Common myeloid progenitor, CD34-positive (primary cell): ENCODE measurements around the gene SLC16A3. TPM values are rescaled to one million over a fixed set of nuclear protein-coding genes. Genes with fewer than 3 reads are reported as not detected.

ENCODE experiments used
- CTCF ChIA-PET: fragments of 350-600 bp; sonication (Branson Sonifier 250); formaldehyde crosslinking; loops from one replicate; lab custom pipeline; 2021; ENCODE audit warnings: antibody characterized with exemption; lab: Charles Lee
- POLR2A ChIA-PET: fragments of 350-600 bp; sonication (Branson Sonifier 250); formaldehyde crosslinking; loops from one replicate; lab custom pipeline; 2021; ENCODE audit warnings: antibody characterized with exemption; lab: Charles Lee
- DNase-seq, 3 donors: peaks; one replicate each; pipeline versions ENCODE4 v3.0.0 to v3.0.0-alpha.2; 2013
- H3K27ac ChIP-seq, 2 experiments: 1 replicate in 1 of 2; 2 replicates in 1 of 2; pipeline ENCODE4 v1.7.0; 2013; ENCODE audit warnings: inconsistent platforms in 2 of 2, low read length in 2 of 2, mild to moderate bottlenecking in 2 of 2, low read depth in 1 of 2, moderate library complexity in 1 of 2; ENCODE audit not compliant: severe bottlenecking in 2 of 2, insufficient read depth in 1 of 2, poor library complexity in 1 of 2
- H3K27me3 ChIP-seq, 5 experiments: replicated peaks in 2 of 5; 1 replicate in 3 of 5; 2 replicates in 2 of 5; pipeline versions ENCODE4 v1.6.1 to v1.7.0; 2013; ENCODE audit warnings: low read length in 4 of 5, mild to moderate bottlenecking in 2 of 5, moderate library complexity in 2 of 5, inconsistent platforms in 1 of 5; ENCODE audit not compliant: insufficient read depth in 5 of 5, control insufficient read depth in 4 of 5
- H3K36me3 ChIP-seq, 4 experiments: 1 replicate in 2 of 4; 2 replicates in 2 of 4; pipeline versions ENCODE4 v1.6.1 to v1.7.0; 2013; ENCODE audit warnings: low read length in 3 of 4, control low read depth in 1 of 4, mild to moderate bottlenecking in 1 of 4; ENCODE audit not compliant: control insufficient read depth in 4 of 4, insufficient read depth in 4 of 4
- H3K4me1 ChIP-seq, 4 experiments: 1 replicate in 3 of 4; 2 replicates in 1 of 4; pipeline versions ENCODE4 v1.6.1 to v1.7.1; 2013; ENCODE audit warnings: low read length in 3 of 4, mild to moderate bottlenecking in 3 of 4, control low read depth in 1 of 4, inconsistent platforms in 1 of 4, moderate library complexity in 1 of 4; ENCODE audit not compliant: control insufficient read depth in 4 of 4, insufficient read depth in 4 of 4; ENCODE audit errors: control extremely low read depth in 1 of 4
- H3K4me3 ChIP-seq, 7 experiments: 1 replicate in 4 of 7; 2 replicates in 3 of 7; pipeline versions ENCODE4 v1.5.1 to v1.7.0; 2013; ENCODE audit warnings: mild to moderate bottlenecking in 7 of 7, low read length in 6 of 7, moderate library complexity in 6 of 7, inconsistent platforms in 2 of 7, low read depth in 2 of 7, control low read depth in 1 of 7; ENCODE audit not compliant: insufficient read depth in 4 of 7, control insufficient read depth in 1 of 7; ENCODE audit errors: extremely low read depth in 1 of 7
- H3K9me3 ChIP-seq, 5 experiments: 1 replicate in 4 of 5; 2 replicates in 1 of 5; pipeline versions ENCODE4 v1.6.1 to v1.7.1; 2013; ENCODE audit warnings: low read length in 4 of 5, mild to moderate bottlenecking in 2 of 5, inconsistent platforms in 1 of 5, low read depth in 1 of 5, moderate library complexity in 1 of 5; ENCODE audit not compliant: control insufficient read depth in 4 of 5, insufficient read depth in 2 of 5; ENCODE audit errors: control extremely low read depth in 1 of 5
- WGBS: methylation state at CpG from one replicate; pipeline ENCODE4 v1.1.5; 2013; ENCODE audit not compliant: insufficient coverage; 5-methylcytosine and 5-hydroxymethylcytosine counted together
- polyA plus RNA-seq: library from polyadenylated mRNA; unstranded; fragments of 120-200 nt; gene quantifications from one replicate; pipeline ENCODE4 v1.2.1, GENCODE V29; 2013

The SLC16A3 gene
- 11.1 TPM for polyA plus RNA-seq

GRCh38 chr17:82228842-82229697 lies at the start of gene SLC16A3:
SLC16A3 (plus strand) TSS chr17:82229042; CDS start chr17:82236009, 6,967 bp downstream.
- Histone ChIP-seq H3K27me3 (no peaks in the 10 kb centered on the region), H3K9me3 (no peaks in the 10 kb centered on the region), H3K36me3 (no peaks in the 10 kb centered on the region), H3K4me3 (peak within 1 kb of the TSS; percentile 48 to 81 (median 65)), H3K27ac (peak within 1 kb of the TSS in 1 of 2 experiments; percentile 70), H3K4me1 (peaks cover 0 to 68% (median 45%) of the 10 kb centered on the region in 4 experiments)
- POLR2A ChIA-PET, result interaction anchor here (0.9 to 1.8 kb wide), 8 partner anchors 9 to 70 kb away, joined by 3 to 6 read pairs (median 4); partner anchors contain the start of gene CCDC57
- CTCF ChIA-PET, result interaction anchor here (0.7 to 2.4 kb wide), 6 partner anchors 8 to 22 kb away, joined by 3 to 6 read pairs (median 3); no protein-coding TSS in a partner anchor
- peak; percentile 64 to 80 (median 72) for DNase-seq
- WGBS, result 5% methylated on average over 90 of the region's 105 CpGs

GRCh38 chr17:82179412-82179811 lies 49.4 kb upstream of the SLC16A3 start:
- WGBS, result 95% methylated on average over 11 of the region's 13 CpGs
- POLR2A ChIA-PET, result no interaction called here

GRCh38 chr17:82179946-82180475 lies 48.8 kb upstream of the SLC16A3 start:
- Histone ChIP-seq H3K4me3 (no peak overlapping the region), H3K36me3 (peaks cover 2 to 55% (median 24%) of the 10 kb centered on the region in 4 experiments)

More at GRCh38 chr17:82179412-82179811, 49.4 kb upstream of the SLC16A3 start:
- Histone ChIP-seq H3K4me1 (no peaks in the 10 kb centered on the region), H3K36me3 (peaks cover 2 to 51% (median 22%) of the 10 kb centered on the region in 4 experiments), H3K4me3 (no peak overlapping the region), H3K27ac (no peak overlapping the region), H3K9me3 (no peaks in the 10 kb centered on the region), H3K27me3 (no peaks in the 10 kb centered on the region)
- no peak for DNase-seq
- CTCF ChIA-PET, result no interaction called here

GRCh38 chr17:82180776-82181528 lies 47.9 kb upstream of the SLC16A3 start:
- Histone ChIP-seq H3K27me3 (no peaks in the 10 kb centered on the region), H3K4me3 (no peak overlapping the region), H3K36me3 (peaks cover 2 to 59% (median 24%) of the 10 kb centered on the region in 4 experiments), H3K27ac (no peak overlapping the region), H3K9me3 (no peaks in the 10 kb centered on the region), H3K4me1 (no peaks in the 10 kb centered on the region)
- no peak for DNase-seq
- ChIA-PET POLR2A (no interaction called here), CTCF (interaction anchor here (0.6 to 1.3 kb wide), 5 partner anchors 15 to 65 kb away, joined by 3 to 6 read pairs (median 3); no protein-coding TSS in a partner anchor)
- WGBS, result 97% methylated on average over 29 of the region's 31 CpGs

More at GRCh38 chr17:82179946-82180475, 48.8 kb upstream of the SLC16A3 start:
- 96% methylated on average over 10 of the region's 10 CpGs for WGBS
- ChIA-PET POLR2A (interaction anchor here (0.6 kb wide), 1 partner anchor 311 kb away, joined by 3 read pairs; no protein-coding TSS in a partner anchor), CTCF (interaction anchor here (0.7 to 1.3 kb wide), 4 partner anchors 14 to 64 kb away, joined by 3 to 6 read pairs (median 4); no protein-coding TSS in a partner anchor)
- Histone ChIP-seq H3K27ac (no peak overlapping the region), H3K4me1 (no peaks in the 10 kb centered on the region), H3K27me3 (no peaks in the 10 kb centered on the region), H3K9me3 (no peaks in the 10 kb centered on the region)
- DNase-seq, result no peak

GRCh38 chr17:82184761-82185160 lies 44.1 kb upstream of the SLC16A3 start:
- POLR2A ChIA-PET, result no interaction called here
- Histone ChIP-seq H3K9me3 (no peaks in the 10 kb centered on the region), H3K4me1 (no peaks in the 10 kb centered on the region), H3K27me3 (no peaks in the 10 kb centered on the region), H3K27ac (no peak overlapping the region), H3K4me3 (no peak overlapping the region), H3K36me3 (peaks cover 5 to 50% (median 20%) of the 10 kb centered on the region in 4 experiments)
- DNase-seq, result no peak
- 98% methylated on average over 5 of the region's 5 CpGs for WGBS
- CTCF ChIA-PET, result no interaction called here

- Histone ChIP-seq H3K4me3 (no peak overlapping the region), H3K27ac (no peak overlapping the region), H3K9me3 (no peaks in the 10 kb centered on the region), H3K4me1 (no peaks in the 10 kb centered on the region), H3K27me3 (no peaks in the 10 kb centered on the region), H3K36me3 (peaks cover 5 to 42% (median 21%) of the 10 kb centered on the region in 4 experiments)
- over 99% methylated on average over 15 of the region's 15 CpGs for WGBS
- ChIA-PET POLR2A (no interaction called here), CTCF (interaction anchor here (1.0 kb wide), 1 partner anchor 19 kb away, joined by 4 read pairs; no protein-coding TSS in a partner anchor)
- no peak for DNase-seq
These were observed 42.6 kb upstream of the SLC16A3 start for GRCh38 chr17:82186221-82186620.
